Retinal pigment epithelial cell (primary cell): ENCODE results near the gene ITGB8.

Experiments
- DNase-seq: peaks from one replicate; pipeline ENCODE4 v3.0.0-alpha.2; 2010; ENCODE audit warnings: low read depth
- H3K4me3 ChIP-seq: 2 replicates; pipeline ENCODE4 v1.5.1; 2011; ENCODE audit warnings: mild to moderate bottlenecking, low read length, control low read depth, moderate library complexity
- TF ChIP-seq, protein P1 (sequence below): conservative IDR thresholded peaks from 2 replicates; pipeline ENCODE4 v1.5.1; 2011; ENCODE audit warnings: low read depth, low read length, control low read depth, inconsistent platforms

Gene ITGB8

DNA sequence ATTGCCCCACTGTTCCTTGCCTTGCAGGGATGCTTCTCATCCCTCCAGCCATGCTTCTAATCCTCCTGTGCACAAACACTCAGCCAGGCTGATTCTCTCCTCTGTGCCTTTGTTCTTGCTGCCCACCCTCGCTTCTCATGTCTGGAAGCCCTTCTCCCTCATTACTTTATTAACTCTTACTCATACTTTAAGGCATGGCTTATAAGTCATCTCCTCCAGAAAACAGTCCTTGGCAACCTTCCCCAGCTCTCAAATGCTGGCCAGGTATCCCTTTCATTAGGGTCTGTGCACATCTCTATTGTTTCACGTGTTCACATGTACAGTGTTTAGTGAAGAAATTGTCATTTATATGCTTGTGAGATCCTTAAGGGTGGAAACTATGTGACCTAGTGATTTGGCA lies 62.9 kb downstream of the ITGB8 start:
- no peak for DNase-seq
- TF ChIP-seq, protein P1, sequence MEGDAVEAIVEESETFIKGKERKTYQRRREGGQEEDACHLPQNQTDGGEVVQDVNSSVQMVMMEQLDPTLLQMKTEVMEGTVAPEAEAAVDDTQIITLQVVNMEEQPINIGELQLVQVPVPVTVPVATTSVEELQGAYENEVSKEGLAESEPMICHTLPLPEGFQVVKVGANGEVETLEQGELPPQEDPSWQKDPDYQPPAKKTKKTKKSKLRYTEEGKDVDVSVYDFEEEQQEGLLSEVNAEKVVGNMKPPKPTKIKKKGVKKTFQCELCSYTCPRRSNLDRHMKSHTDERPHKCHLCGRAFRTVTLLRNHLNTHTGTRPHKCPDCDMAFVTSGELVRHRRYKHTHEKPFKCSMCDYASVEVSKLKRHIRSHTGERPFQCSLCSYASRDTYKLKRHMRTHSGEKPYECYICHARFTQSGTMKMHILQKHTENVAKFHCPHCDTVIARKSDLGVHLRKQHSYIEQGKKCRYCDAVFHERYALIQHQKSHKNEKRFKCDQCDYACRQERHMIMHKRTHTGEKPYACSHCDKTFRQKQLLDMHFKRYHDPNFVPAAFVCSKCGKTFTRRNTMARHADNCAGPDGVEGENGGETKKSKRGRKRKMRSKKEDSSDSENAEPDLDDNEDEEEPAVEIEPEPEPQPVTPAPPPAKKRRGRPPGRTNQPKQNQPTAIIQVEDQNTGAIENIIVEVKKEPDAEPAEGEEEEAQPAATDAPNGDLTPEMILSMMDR, result no peak

DNA sequence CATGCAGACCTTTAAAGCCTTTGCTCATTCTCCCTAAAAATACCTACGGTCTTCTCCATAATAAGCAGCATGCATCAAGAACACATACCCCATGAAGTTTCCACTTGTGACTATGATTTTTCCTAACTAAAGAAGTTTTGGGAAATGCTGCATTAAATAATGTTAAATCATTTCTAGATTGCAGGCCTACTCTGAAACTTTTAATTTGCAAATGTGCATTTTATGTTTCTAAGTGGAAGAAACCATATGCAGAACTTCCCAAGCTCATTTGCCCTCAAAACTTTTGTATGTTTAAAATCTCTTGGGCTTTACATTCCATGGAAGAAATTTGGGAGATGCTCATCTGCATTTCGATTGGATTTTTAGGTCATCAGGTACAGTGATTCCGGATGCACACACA lies 63.6 kb downstream of the ITGB8 start:
- no peak overlapping the region for H3K4me3 ChIP-seq
- DNase-seq, result no peak
- TF ChIP-seq, protein P1, result no peak

More for the DNA sequence above, 62.9 kb downstream of the ITGB8 start:
- no peak overlapping the region for H3K4me3 ChIP-seq

DNA sequence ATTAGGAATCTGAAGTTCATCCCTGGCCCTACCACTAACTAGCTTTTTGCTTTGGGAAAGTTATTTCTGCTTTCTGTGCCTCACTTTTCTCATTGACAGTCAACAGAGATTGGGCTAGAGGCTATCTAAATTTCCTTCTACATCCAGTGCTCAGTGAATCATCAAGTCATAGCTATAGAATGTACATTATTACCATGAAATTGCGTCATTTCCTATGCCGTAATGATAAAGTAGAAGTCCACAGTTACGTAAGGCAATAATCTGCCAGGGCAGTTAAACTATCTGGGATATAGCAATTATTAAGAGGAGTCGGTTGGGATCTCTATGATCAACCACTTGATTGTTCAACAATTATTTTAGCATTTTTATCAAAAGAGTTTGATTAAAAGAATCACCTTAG lies 64.4 kb downstream of the ITGB8 start:
- no peak for DNase-seq
- TF ChIP-seq, protein P1, result no peak

DNA sequence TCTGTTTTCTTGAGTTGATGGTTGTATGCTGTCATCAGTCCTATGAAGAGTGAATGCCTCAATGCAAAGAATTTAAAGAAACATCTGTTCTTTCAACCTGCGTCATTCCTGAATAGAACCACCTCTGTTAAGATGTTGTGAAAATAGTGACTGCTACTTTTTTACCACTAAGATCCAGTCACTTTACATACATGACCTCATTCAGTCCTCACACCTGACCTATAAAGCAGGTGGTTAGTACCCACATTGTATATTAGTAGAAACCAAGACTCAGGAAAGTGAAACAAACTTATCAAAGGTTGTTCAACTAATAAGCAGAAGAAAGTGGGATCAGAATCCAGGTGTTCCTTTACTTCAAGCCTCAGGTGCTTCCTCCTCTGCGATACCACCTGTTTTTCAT lies 64.8 kb downstream of the ITGB8 start:
- DNase-seq, result no peak

More for the DNA sequence above, 64.4 kb downstream of the ITGB8 start:
- no peak overlapping the region for H3K4me3 ChIP-seq

DNA sequence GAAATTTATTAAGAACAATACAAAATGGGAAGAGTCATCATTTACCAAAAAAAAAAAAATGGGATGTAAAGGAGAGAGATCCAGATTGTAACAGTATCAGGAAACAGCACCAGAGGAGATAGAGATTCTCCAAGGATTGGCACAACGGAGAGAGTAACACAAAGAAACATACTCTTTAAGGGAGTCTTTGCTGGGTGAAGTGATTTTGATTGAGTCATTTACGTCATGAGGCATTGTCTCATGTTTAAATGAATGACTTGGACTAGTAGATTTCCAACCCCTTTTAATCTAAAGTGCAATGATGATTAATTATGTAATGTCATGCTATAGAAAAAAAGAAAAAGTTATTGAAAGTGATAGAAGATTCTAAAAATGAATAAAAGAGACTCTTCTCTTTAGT lies 68.8 kb downstream of the ITGB8 start:
- H3K4me3 ChIP-seq, result no peak overlapping the region
- no peak for DNase-seq
- TF ChIP-seq, protein P1, result no peak

More for the DNA sequence above, 64.8 kb downstream of the ITGB8 start:
- H3K4me3 ChIP-seq, result no peak overlapping the region
- TF ChIP-seq, protein P1, result no peak

DNA sequence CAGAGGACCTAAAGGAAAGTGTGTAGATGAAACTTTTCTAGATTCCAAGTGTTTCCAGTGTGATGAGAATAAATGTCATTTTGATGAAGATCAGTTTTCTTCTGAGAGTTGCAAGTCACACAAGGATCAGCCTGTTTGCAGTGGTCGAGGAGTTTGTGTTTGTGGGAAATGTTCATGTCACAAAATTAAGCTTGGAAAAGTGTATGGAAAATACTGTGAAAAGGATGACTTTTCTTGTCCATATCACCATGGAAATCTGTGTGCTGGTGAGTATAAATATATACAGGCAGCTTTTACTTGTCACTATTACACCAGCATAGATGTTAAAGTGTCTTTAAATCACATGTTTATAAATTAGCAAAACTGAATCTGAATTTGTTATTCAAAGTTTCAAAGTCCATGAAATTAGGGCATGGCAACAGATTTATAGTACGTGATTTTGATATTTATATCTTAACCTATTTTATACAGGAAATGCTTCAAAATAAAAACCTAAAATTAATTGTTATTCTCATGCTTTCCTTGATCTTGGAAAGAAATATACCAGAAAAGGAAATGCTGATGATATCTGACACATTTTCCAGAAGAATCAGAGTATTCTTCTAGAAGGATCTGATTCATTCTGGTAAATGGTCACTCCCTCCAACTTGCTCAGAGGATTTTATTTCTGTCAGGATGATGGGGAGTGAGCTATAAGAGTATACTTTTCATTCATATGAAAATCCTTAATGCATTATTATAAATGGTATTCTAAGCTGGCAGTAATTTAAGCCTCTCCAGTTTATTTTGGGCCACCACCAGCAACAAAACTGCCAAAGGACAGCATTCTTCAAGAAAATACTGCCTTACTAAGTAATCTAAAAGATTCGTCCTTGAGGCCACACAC lies 71.4 kb downstream of the ITGB8 start:
- H3K4me3 ChIP-seq, result no peak overlapping the region
- no peak for DNase-seq

More for the DNA sequence above, 71.4 kb downstream of the ITGB8 start:
- TF ChIP-seq, protein P1, result no peak
